Activated CD8-positive, alpha-beta memory T cell treated with anti-CD3 and anti-CD28 coated beads for 36 hours (primary cell): ENCODE data around the gene CUX1. TPM values are rescaled to one million over a fixed set of nuclear protein-coding genes. Genes with fewer than 3 reads are reported as not detected.

Source experiments
- CTCF ChIA-PET: fragments of 350-600 bp; sonication (Branson Sonifier 250); formaldehyde crosslinking; loops from one replicate; lab custom pipeline; 2021; ENCODE audit warnings: antibody characterized with exemption; lab: Charles Lee
- POLR2A ChIA-PET: fragments of 350-600 bp; sonication (Branson Sonifier 250); formaldehyde crosslinking; loops from one replicate; lab custom pipeline; 2021; ENCODE audit warnings: antibody characterized with exemption; lab: Charles Lee
- total RNA-seq, 2 experiments: library from RNA; stranded (reverse); gene quantifications; one replicate each; pipeline ENCODE4 v1.2.3, GENCODE V29; 2021

CUX1 gene
- total RNA-seq, 2 experiments from 2014 or later: 21.1 to 23.2 TPM

GRCh38 chr7:101939136-101939695, 121.8 kb downstream of the CUX1 start:
- POLR2A ChIA-PET: no interaction called here
- CTCF ChIA-PET: no interaction called here

GRCh38 chr7:101940151-101940550, 122.7 kb downstream of the CUX1 start:
- CTCF ChIA-PET: no interaction called here

GRCh38 chr7:101940830-101941229, 123.4 kb downstream of the CUX1 start:
- ChIA-PET CTCF (no interaction called here), POLR2A (no interaction called here)

More at GRCh38 chr7:101940151-101940550, 122.7 kb downstream of the CUX1 start:
- POLR2A ChIA-PET: no interaction called here

GRCh38 chr7:101941481-101942383, 124.3 kb downstream of the CUX1 start:
- ChIA-PET CTCF (no interaction called here), POLR2A (no interaction called here)

- ChIA-PET CTCF (no interaction called here), POLR2A (no interaction called here)
These were observed 125.3 kb downstream of the CUX1 start for GRCh38 chr7:101942603-101943210.

- ChIA-PET CTCF (no interaction called here), POLR2A (no interaction called here)
These were observed 125.9 kb downstream of the CUX1 start for GRCh38 chr7:101943306-101943705.

GRCh38 chr7:101943889-101944600, 126.6 kb downstream of the CUX1 start:
- POLR2A ChIA-PET: no interaction called here

GRCh38 chr7:101944611-101945010, 127.2 kb downstream of the CUX1 start:
- POLR2A ChIA-PET: no interaction called here
- CTCF ChIA-PET: no interaction called here

More at GRCh38 chr7:101943889-101944600, 126.6 kb downstream of the CUX1 start:
- CTCF ChIA-PET: no interaction called here

- ChIA-PET CTCF (no interaction called here), POLR2A (no interaction called here)
These were observed 127.8 kb downstream of the CUX1 start for GRCh38 chr7:101945034-101945758.

- POLR2A ChIA-PET: no interaction called here
- CTCF ChIA-PET: no interaction called here
These were observed 130.5 kb downstream of the CUX1 start for GRCh38 chr7:101947899-101948298.

- POLR2A ChIA-PET: no interaction called here
These were observed 131.2 kb downstream of the CUX1 start for GRCh38 chr7:101948650-101949049.

GRCh38 chr7:101950450-101951119, 133.2 kb downstream of the CUX1 start:
- ChIA-PET CTCF (no interaction called here), POLR2A (no interaction called here)

More at GRCh38 chr7:101948650-101949049, 131.2 kb downstream of the CUX1 start:
- CTCF ChIA-PET: no interaction called here

- CTCF ChIA-PET: no interaction called here
- POLR2A ChIA-PET: interaction anchor here (0.7 kb wide), 1 partner anchor 365 kb away, joined by 3 read pairs; no protein-coding TSS in a partner anchor
These were observed 134.3 kb downstream of the CUX1 start for GRCh38 chr7:101951757-101952156.

- ChIA-PET CTCF (no interaction called here), POLR2A (interaction anchor here (0.7 kb wide), 1 partner anchor 366 kb away, joined by 3 read pairs; no protein-coding TSS in a partner anchor)
These were observed 135.2 kb downstream of the CUX1 start for GRCh38 chr7:101952355-101953247.

GRCh38 chr7:101953248-101953819, 135.9 kb downstream of the CUX1 start:
- ChIA-PET POLR2A (no interaction called here), CTCF (no interaction called here)

- POLR2A ChIA-PET: no interaction called here
- CTCF ChIA-PET: no interaction called here
These were observed 137.1 kb downstream of the CUX1 start for GRCh38 chr7:101954499-101954898.

GRCh38 chr7:101956130-101956529, 138.7 kb downstream of the CUX1 start:
- ChIA-PET CTCF (no interaction called here), POLR2A (no interaction called here)
